Neuron (in vitro differentiated cells): ENCODE measurements around the gene AP5B1.
"Not testable (repeated sequence)": the region's sequence is repeated elsewhere in the genome, so short reads cannot be mapped to it uniquely, and the experiment has no call there.

ENCODE experiments used
- H2AFZ ChIP-seq: one replicate; pipeline ENCODE4 v1.6.1; 2013; ENCODE audit warnings: low read depth, mild to moderate bottlenecking, inconsistent platforms, low read length, moderate library complexity
- H3K27me3 ChIP-seq: one replicate; pipeline ENCODE4 v1.6.1; 2013; ENCODE audit warnings: low read length; ENCODE audit not compliant: insufficient read depth
- H3K36me3 ChIP-seq: one replicate; pipeline ENCODE4 v1.6.1; 2013; ENCODE audit warnings: low read length; ENCODE audit not compliant: insufficient read depth
- H3K4me1 ChIP-seq: one replicate; pipeline ENCODE4 v1.6.1; 2013; ENCODE audit warnings: low read length; ENCODE audit not compliant: insufficient read depth
- H3K4me3 ChIP-seq: 2 replicates; pipeline ENCODE4 v1.5.1; 2013; ENCODE audit warnings: mild to moderate bottlenecking, low read length, moderate library complexity
- H3K9me3 ChIP-seq: one replicate; pipeline ENCODE4 v1.6.1; 2013; ENCODE audit warnings: low read length

The AP5B1 gene

DNA sequence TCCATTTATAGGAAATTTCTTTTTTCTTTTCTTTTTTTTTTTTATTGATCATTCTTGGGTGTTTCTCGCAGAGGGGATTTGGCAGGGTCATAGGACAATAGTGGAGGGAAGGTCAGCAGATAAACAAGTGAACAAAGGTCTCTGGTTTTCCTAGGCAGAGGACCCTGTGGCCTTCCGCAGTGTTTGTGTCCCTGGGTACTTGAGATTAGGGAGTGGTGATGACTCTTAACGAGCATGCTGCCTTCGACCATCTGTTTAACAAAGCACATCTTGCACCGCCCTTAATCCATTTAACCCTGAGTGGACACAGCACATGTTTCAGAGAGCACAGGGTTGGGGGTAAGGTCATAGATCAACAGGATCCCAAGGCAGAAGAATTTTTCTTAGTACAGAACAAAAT lies 18.6 kb downstream of the AP5B1 start:
- H3K4me3 ChIP-seq, H3K9me3 ChIP-seq, H2AFZ ChIP-seq, H3K4me1 ChIP-seq, H3K27me3 ChIP-seq, H3K36me3 ChIP-seq: not testable (repeated sequence)

DNA sequence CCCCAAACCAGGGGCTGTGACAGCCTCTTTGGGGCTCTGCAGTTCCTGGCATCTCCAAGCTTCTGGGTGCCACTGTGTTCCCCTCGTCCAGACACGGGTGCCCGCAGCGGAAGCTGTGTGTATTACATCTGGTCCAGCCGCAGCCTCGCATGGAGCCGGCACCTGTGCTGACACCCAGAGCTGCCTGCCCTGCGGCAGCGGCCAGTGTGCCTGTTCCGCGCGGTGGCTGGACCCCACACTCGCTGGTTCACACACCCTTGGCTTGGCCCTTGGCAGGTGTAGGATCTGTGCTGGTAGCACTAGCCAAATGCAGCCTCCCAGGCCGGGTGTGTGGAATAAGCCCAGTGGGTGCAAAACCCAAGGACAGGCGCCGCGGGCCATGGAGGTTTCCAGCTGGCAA lies 35.7 kb downstream of the AP5B1 start:
- Histone ChIP-seq H3K27me3 (no peaks in the 10 kb centered on the region), H3K9me3 (no peaks in the 10 kb centered on the region), H3K36me3 (no peaks in the 10 kb centered on the region), H2AFZ (no peak overlapping the region), H3K4me1 (no peaks in the 10 kb centered on the region), H3K4me3 (no peak overlapping the region)

DNA sequence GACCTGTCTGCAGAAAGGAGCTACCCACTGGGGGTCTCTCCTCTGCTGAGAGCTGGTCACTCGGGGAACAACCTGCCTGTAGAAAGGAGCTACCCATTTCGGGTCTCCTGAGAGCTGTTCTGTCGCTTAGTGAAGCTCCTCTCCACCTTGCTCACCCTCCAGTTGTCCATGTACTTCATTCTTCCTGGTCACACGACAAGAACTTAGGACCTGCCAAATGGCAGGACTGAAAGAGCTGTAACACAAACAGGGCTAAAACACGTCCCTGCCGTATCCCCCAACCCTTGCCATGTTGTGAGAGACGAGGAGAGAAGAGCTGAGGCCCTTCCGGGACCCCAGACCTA lies 36.1 kb downstream of the AP5B1 start:
- H2AFZ ChIP-seq: no peak overlapping the region
- no peaks in the 10 kb centered on the region for H3K4me1 ChIP-seq
- no peak overlapping the region for H3K4me3 ChIP-seq
- no peaks in the 10 kb centered on the region for H3K27me3 ChIP-seq
- H3K9me3 ChIP-seq: no peaks in the 10 kb centered on the region
- no peaks in the 10 kb centered on the region for H3K36me3 ChIP-seq

DNA sequence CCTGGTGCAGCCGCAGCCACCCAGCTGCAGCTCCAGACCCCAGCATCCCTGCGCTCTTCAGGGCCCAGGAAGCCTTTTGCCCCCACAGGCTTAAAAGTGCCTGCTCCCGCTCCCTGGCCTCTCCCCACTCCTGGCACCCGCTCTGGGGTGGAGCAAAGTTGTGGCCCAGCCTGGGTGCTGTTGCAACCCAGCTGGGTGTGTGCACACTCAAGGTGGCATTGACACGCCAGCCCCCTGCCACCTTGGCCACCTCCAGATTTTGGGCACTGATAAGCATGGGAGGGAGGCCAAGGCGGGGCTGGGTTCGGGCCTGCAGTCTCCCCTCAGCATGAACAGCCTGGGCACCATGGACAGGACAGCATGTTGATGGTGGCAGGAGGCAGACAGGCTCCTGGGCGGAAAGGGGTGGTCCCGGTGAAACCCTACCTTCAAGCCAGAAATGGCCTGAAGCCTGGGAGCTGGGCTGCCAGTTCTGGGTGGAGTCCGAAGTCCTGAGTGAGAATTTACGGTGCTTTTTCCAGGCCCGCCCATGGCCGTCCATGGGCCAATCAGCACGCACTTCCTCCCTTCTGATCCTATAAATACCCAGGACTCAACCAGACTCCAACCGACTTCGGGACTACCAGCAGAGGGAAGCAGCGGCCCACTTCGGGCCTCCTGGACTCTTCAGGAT lies 36.6 kb downstream of the AP5B1 start:
- Histone ChIP-seq H3K9me3 (no peaks in the 10 kb centered on the region), H3K4me3 (no peak overlapping the region), H3K36me3 (no peaks in the 10 kb centered on the region), H3K27me3 (no peaks in the 10 kb centered on the region), H2AFZ (no peak overlapping the region), H3K4me1 (no peaks in the 10 kb centered on the region)

DNA sequence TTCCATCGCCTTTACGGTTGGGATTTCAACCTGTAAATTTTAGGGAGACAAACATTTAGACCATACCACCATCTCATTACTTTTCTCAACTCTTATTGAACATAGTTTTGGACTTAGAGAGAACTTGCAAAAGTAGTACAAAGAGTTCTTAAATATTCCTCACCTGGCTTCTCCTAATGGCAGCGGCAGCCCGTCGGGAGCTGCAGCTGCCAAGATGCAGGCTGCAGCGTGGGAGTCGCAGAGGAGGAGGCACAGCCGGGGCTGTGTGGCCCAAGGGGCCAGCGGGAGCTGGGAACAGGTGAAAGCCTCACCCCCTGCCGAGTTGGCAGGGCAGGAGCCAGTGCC lies 37.1 kb downstream of the AP5B1 start:
- no peaks in the 10 kb centered on the region for H3K27me3 ChIP-seq
- H3K4me3 ChIP-seq: no peak overlapping the region
- H3K9me3 ChIP-seq: no peaks in the 10 kb centered on the region
- H3K4me1 ChIP-seq: no peaks in the 10 kb centered on the region
- no peak overlapping the region for H2AFZ ChIP-seq
- no peaks in the 10 kb centered on the region for H3K36me3 ChIP-seq

DNA sequence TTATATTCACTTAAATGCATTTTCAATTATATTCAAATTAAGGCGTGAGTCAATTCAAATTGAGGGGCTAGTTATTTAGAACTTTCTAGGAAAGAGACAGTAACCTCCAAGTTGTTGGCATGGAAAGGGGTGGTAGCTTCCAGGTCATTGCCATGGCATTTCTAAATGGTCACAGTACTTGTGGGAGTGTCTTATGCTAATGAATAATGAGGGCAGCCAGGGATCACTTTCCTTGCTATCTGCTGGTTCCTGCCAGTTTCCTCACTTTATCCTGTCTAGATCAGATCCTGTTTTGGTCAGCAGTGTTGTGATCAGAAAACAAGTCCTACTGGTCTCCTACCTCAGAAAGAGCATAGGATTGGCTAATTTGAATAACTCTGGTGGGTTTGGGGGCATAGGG lies 38.4 kb downstream of the AP5B1 start:
- H3K4me3 ChIP-seq: no peak overlapping the region
- no peaks in the 10 kb centered on the region for H3K36me3 ChIP-seq
- H2AFZ ChIP-seq: no peak overlapping the region
- peaks cover 3% of the 10 kb centered on the region for H3K9me3 ChIP-seq
- H3K27me3 ChIP-seq: no peaks in the 10 kb centered on the region
- H3K4me1 ChIP-seq: no peaks in the 10 kb centered on the region

DNA sequence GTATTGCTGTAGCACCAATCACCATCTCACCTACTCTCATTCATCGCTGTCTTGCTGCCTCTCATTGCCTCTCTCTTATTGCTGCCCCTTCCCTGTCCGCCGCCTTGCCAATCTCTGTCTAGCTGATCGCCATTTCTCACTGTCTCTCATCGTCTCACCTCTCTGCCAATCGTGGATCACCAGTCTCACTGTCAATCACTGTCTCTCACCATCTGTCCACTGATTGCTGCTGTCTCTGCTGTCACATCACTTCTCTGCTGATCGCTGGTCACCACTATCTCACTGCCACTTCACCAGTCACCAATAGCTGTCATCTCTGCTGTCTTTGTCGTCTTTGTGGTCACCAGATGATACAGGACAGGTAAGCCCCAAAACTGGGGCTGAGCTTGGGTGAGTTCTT lies 39.6 kb downstream of the AP5B1 start:
- no peaks in the 10 kb centered on the region for H3K4me1 ChIP-seq
- H3K36me3 ChIP-seq: no peaks in the 10 kb centered on the region

DNA sequence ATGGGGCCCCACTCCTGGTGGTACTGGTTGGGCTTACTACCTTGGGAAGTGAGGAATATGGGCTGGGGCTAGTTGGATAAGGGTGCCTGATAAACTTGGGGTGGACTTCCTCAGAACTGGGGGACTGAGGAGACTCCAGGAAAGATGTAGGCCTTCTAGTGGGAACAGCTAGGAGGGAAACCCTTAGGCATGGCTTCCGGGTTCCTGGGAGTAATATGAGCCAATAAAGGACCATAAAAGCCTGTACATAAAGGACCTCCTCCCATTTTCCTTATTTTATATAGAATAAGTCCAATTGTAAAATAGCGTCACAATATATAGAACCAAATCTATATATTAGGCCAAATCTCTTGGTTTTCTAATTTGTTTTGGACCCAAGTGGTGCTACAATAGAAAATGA lies 41.8 kb downstream of the AP5B1 start:
- no peaks in the 10 kb centered on the region for H3K4me1 ChIP-seq
- H3K9me3 ChIP-seq: peaks cover 3% of the 10 kb centered on the region
- H3K4me3 ChIP-seq: no peak overlapping the region
- H3K27me3 ChIP-seq: no peaks in the 10 kb centered on the region
- no peaks in the 10 kb centered on the region for H3K36me3 ChIP-seq
- no peak overlapping the region for H2AFZ ChIP-seq

More for the DNA sequence above, 39.6 kb downstream of the AP5B1 start:
- H2AFZ ChIP-seq: no peak overlapping the region
- no peak overlapping the region for H3K4me3 ChIP-seq
- H3K9me3 ChIP-seq: peaks cover 3% of the 10 kb centered on the region
- no peaks in the 10 kb centered on the region for H3K27me3 ChIP-seq

DNA sequence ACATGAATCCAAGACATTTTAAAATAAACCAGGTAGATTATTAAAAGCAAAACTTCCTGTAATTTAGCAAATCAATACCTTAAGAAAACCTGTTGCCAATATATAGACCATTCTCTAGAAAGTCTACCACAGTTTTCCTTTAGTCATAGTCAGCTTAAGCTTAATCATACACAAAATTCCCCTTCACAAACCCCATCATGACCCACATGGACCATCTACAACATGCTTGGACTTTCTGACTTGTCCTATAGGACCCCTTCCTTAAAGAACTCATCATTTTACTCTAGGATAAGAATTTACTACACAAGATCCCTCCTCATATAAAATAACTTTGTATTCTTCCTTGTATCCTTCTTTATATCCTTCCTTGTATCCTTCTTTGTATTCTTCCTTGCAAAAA lies 44.0 kb downstream of the AP5B1 start:
- Histone ChIP-seq H3K4me1 (no peaks in the 10 kb centered on the region), H2AFZ (no peak overlapping the region), H3K36me3 (no peaks in the 10 kb centered on the region), H3K4me3 (no peak overlapping the region), H3K9me3 (peaks cover 3% of the 10 kb centered on the region), H3K27me3 (no peaks in the 10 kb centered on the region)

DNA sequence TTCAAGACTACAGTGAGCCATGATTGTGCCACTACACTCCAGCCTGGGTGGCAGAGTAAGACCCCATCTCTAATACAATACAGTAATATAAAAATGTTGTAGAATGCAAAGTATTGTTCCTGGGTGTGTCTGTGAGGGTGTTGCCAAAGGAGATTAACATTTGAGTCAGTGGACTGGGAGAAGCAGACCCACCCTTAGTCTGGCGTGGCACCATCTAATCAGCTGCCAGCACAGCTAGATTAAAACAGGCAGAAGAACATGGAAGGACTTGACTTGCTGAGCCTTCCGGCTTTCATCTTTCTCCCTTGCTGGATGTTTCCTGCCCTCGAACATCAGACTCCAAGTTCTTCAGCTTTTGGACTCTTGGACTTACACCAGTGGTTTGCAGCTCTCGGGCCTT lies 45.7 kb downstream of the AP5B1 start:
- not testable (repeated sequence) for H3K36me3 ChIP-seq, H3K9me3 ChIP-seq, H3K4me1 ChIP-seq, H3K4me3 ChIP-seq, H2AFZ ChIP-seq, H3K27me3 ChIP-seq

DNA sequence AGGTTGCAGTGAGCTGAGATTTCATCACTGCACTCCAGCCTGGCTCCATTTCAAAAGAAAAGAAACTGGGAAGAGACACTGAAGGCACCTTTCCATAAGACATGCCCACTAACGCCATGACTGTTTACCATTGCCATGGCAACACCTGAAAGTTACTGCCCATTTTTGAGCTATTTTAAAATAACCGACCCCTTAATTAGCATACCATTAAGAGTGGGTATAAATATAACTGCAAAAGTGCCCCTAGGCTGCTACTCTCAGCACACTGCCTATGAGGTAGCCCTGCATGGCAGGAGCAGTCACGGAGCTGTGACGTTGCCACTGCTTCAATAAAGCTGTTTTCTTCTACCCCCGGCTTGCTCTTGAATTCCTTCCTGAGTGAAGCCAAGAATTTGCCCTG lies 50.3 kb downstream of the AP5B1 start:
- no peaks in the 10 kb centered on the region for H3K27me3 ChIP-seq
- peaks cover 5% of the 10 kb centered on the region for H3K9me3 ChIP-seq
- no peak overlapping the region for H2AFZ ChIP-seq
- no peaks in the 10 kb centered on the region for H3K4me1 ChIP-seq
- no peak overlapping the region for H3K4me3 ChIP-seq
- no peaks in the 10 kb centered on the region for H3K36me3 ChIP-seq

DNA sequence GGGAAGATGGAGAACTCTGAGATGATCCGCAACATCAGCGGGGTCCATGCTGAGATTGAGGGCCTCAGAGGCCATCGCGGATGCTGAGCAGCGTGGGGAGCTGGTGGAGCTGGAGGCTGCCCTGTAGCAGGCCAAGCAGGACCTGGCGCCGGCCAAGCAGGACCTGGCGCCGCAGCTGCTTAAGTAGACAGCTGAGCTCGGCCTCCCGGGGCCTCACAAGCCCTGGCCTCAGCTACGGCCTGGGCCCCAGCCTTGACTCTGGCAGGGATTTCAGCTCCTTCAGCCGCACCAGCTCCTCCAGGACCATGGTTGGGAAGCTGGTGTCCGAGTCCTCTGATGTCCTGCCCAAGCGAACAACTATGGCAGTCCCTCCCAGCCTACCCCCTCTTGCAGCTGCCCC lies 52.9 kb downstream of the AP5B1 start:
- no peaks in the 10 kb centered on the region for H3K36me3 ChIP-seq
- no peak overlapping the region for H2AFZ ChIP-seq
- H3K9me3 ChIP-seq: peaks cover 5% of the 10 kb centered on the region
- no peaks in the 10 kb centered on the region for H3K4me1 ChIP-seq
- no peaks in the 10 kb centered on the region for H3K27me3 ChIP-seq
- H3K4me3 ChIP-seq: no peak overlapping the region

DNA sequence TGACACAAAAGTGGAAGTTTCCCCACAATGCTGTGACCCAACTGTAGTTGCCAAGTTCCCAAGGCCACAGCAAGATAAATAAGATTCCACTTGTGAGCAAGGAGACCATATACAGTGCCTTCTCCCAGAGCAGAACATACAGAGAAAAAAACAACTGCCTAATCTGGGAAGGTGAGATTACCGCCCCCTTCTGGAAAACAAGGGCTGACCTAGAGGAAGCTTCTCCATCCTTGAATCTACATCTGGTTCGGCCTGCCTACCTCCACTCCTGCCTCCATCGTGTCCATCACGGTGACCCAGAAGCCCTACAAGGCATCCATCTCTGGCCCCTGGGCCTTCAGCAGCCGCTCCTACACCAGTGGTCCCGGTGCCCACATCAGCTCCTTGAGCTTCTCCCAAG lies 54.1 kb downstream of the AP5B1 start:
- H3K4me3 ChIP-seq: no peak overlapping the region
- H3K9me3 ChIP-seq: peaks cover 5% of the 10 kb centered on the region
- no peaks in the 10 kb centered on the region for H3K27me3 ChIP-seq
- no peaks in the 10 kb centered on the region for H3K36me3 ChIP-seq
- no peak overlapping the region for H2AFZ ChIP-seq
- H3K4me1 ChIP-seq: no peaks in the 10 kb centered on the region
